Measurements from ENCODE around the gene ARHGAP30. TPM values are rescaled to one million over a fixed set of nuclear protein-coding genes. Genes with fewer than 3 reads are reported as not detected.
A peak's percentile ranks its signal among the peaks of the same experiment; 100 is the strongest.
"Not testable (repeated sequence)": the region's sequence is repeated elsewhere in the genome, so short reads cannot be mapped to it uniquely, and the experiment has no call there.

Gene ARHGAP30, protein sequence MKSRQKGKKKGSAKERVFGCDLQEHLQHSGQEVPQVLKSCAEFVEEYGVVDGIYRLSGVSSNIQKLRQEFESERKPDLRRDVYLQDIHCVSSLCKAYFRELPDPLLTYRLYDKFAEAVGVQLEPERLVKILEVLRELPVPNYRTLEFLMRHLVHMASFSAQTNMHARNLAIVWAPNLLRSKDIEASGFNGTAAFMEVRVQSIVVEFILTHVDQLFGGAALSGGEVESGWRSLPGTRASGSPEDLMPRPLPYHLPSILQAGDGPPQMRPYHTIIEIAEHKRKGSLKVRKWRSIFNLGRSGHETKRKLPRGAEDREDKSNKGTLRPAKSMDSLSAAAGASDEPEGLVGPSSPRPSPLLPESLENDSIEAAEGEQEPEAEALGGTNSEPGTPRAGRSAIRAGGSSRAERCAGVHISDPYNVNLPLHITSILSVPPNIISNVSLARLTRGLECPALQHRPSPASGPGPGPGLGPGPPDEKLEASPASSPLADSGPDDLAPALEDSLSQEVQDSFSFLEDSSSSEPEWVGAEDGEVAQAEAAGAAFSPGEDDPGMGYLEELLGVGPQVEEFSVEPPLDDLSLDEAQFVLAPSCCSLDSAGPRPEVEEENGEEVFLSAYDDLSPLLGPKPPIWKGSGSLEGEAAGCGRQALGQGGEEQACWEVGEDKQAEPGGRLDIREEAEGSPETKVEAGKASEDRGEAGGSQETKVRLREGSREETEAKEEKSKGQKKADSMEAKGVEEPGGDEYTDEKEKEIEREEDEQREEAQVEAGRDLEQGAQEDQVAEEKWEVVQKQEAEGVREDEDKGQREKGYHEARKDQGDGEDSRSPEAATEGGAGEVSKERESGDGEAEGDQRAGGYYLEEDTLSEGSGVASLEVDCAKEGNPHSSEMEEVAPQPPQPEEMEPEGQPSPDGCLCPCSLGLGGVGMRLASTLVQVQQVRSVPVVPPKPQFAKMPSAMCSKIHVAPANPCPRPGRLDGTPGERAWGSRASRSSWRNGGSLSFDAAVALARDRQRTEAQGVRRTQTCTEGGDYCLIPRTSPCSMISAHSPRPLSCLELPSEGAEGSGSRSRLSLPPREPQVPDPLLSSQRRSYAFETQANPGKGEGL
- total RNA-seq (2014; rRNA removed; shearing (Covaris generic)): 0.12 TPM in 1 of 2 replicates, not detected in the other

DNA sequence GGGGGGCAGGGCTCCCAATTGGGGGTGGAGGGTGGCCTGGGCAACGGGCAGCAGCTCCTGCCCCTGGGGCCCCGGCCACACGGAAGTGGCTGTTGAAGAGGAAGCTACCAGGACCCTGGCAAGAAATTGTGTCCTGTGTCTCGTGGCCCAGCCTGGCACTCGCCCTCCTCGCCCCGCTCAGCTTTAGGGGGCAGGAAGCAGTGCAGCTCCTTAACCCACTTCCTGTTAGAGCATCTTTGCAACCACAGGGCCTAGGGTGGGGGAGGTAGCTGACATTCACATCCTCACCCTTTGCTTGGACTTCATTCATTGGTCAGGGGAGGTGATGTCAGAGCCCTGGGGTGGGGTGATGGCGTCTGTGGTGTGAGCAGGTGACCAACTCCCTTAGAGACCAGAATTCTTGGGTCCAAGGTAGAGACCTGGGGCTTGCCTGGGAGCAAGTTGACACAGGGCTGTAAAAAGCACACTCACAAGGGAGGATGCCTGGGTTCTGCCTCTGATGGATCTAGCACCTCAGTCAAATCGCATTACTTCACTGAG lies at the start of gene ARHGAP30:
Gene ARHGAP30 (minus strand): TSS at position 161 of the 540 bp plus-strand sequence. CDS start 267 bp downstream, outside the sequence.
- peak; percentile 14 for DNase-seq (ENCODE audit: low read depth)

DNA sequence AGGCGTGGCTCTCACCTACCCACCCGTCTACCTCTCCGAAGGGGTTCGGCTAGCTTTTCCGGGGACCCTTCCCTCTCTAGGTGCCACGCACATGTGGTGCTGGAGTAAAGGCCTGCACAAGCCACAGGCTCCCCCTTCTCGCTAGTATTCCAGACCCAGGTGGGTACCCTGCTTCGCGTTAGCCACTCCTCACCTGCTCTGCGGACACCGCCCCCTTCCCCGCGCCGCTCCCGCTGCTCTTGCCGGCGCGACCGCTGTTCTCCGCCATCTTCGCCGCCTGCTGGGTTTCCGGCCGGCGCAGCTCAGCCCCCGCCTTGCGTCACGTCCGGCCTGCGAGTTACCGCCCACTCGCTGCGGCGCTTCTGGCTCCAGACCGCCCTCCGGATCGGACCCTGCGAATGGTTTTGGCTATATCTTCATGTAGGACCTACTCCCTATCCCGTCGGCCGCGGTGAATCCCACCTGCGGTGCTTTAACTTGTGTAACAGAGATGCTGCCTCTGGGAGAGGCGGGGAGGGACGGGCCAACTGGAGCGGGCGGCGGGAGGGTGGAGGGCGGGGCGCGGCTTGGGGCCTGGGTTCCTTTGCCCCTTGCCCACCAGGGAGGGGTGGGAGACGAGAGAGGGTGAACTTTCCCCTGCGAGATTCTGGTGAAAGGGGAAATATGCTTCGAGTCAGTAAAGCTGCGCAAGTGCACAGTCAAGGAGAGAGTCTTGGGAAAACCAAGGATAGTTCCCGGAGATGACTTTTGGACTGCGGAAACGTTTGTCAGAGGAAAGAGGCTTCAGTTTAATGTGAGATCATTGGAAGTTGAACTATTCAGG lies 48.3 kb upstream of the ARHGAP30 start, which contains the start of the genes NIT1 and PFDN2:
Gene NIT1 (plus strand): TSS at position 347 of the 823 bp plus-strand sequence. CDS start 72 bp downstream, at position 419.
Gene PFDN2 (minus strand): TSS at position 279 of the 823 bp plus-strand sequence. CDS start 11 bp downstream, at position 268.
- peak; percentile 81 for DNase-seq (ENCODE audit: low read depth)

DNA sequence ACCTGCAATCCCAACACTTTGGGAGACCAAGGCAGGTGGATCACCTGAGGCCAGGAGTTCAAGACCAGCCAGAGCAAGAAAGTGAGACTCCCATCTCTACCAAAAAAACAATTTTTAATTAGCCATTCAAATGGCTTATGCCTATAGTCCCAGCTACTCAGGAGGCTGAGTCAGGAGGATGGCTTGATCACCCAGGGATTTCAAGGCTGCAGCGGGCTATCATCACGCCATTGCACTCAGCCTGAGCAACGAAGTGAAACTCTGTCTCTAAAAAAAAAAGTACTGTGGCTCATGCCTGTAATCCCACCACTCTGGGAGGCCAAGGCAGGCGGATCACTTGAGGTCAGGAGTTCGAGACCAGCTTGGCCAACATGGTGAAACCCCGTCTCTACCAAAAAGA lies 46.3 kb upstream of the ARHGAP30 start:
- DNase-seq (ENCODE audit: low read depth): not testable (repeated sequence)

DNA sequence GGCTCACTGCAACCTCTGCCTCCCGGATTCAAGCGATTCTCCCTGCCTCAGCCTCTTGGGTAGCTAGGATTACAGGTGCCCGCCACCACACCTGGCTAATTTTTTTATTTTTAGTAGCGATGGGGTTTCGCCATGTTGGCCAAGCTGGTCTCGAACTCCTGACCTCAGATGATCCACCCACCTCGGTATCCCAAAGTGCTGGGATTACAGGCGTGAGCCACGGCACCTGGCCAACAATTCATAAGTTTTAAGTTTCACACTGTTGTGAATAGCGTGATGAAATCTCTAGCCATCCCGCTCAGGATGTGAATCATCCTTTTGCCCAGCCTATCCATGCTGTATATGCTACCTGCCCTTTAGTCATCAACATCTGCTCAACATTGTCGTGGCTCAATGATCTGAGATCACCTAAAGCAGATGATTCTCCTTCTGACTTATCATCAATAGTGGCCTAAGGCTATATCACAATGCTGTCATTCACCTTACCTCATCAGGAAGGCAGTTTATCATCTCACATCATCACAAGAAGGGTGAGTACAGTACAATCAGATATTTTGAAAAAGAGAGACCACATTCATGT lies 45.5 kb upstream of the ARHGAP30 start:
- DNase-seq (ENCODE audit: low read depth): peak; percentile 93

DNA sequence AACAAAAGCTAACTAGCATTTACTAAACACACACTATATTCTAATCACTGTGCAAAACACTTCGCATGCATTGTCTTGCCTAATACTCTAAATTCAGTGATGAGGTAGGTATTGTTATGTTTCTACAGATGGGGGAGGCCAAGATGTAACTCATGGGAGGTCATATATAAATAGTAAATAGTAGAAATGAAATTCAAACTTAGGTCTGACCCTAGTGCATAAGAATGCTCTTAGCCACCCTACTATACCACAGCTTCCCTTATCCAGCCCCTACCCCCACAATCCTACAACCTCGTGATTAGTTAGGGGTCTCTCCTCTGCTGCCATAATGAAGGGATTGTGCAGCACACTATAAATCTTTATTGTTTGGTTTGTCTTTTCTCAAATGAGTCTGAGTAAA lies 44.9 kb upstream of the ARHGAP30 start:
- DNase-seq (ENCODE audit: low read depth): no peak

DNA sequence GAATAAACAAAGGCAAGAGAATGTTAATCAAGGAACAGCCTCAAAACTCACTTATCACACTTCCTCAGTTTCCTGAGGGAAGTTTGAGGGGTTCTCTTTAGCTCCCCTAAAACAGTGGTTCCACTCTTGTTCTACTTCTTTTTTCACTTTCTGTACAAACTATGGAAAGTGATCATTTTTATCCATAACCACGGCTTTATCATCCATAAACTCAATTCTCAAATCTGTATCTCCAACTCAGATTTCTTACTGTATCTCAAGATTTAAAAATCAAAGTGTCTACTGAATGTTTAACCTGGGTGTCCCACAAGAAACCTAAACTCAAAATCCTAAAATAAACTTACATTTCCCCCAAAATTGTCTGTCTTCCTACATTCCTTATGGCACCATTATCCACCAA lies 44.2 kb upstream of the ARHGAP30 start:
- no peak for DNase-seq (ENCODE audit: low read depth)

DNA sequence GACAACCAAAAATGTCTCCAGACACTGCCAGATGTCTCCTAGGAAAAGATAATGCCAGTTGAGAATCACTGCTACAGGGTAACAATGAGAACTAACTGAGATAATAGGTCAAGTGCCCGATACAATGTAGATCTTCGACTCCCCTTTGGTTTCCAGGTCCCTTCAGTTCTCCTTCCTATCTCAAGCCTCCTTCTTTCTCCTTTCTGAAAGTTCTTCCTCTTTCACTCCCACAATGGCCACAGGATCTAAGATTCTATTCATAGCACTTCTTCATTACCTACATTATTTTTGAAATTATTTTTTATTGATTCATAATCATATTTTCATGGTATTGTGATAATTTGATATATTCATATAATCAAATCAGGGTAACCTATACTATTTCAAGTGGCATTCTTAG lies 41.8 kb upstream of the ARHGAP30 start:
- DNase-seq (ENCODE audit: low read depth): no peak

DNA sequence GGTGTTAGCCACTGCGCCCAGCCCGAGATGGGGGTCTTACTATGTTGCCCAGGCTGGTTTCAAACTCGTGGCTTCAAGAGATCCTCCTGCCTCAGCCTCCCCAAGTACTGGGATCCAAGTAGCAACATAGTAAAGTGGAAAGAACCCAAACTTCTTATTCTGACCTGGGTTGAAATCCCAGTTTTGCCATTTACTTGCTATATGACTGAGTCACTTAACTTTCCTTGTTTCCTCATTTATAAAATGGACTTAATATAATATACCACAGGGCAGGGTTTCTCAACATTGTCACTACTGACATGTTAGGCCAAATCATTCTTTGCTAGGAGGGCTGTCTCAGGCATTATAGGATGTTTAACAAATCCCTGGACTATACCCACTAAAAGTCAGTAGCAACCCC lies 41.4 kb upstream of the ARHGAP30 start:
- DNase-seq (ENCODE audit: low read depth): no peak

DNA sequence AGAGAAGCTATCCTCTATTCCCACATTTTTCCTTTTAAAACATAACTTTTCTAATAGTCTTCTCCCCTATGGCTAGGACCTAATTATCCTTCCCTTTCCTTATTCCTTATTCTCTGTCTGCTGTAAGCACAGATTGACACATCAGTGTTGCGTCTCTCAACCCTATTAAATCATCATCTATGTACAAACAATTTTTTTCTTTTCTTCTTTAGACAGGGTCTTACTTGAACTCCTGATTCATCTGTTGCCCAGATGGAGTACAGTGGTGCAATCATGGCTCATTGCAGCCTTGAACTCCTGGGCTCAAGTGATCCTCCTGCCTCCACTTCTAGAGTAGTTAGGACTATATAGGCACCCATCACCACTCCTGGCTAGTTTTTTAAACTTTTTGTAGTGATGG lies 36.7 kb upstream of the ARHGAP30 start:
- no peak for DNase-seq (ENCODE audit: low read depth)

DNA sequence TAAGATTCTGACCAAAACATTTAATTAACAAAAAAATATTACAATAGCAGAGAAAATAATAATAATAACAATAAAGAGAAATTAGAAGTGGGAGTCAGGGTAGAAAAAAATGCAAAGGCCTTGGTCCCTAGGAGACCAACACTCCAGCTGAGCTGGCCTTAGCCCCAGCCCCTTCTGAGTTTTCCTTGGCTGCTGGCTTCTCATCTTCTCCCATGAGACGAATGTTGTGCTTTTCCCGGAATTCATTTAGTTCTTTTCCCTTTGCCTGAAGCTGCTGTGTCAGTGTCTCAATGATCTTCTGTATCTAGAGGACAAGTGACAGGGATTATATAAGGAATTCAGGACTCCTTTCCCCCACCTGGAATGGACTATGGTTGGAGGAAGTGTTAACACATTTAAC lies 30.9 kb upstream of the ARHGAP30 start:
- no peak for DNase-seq (ENCODE audit: low read depth)

DNA sequence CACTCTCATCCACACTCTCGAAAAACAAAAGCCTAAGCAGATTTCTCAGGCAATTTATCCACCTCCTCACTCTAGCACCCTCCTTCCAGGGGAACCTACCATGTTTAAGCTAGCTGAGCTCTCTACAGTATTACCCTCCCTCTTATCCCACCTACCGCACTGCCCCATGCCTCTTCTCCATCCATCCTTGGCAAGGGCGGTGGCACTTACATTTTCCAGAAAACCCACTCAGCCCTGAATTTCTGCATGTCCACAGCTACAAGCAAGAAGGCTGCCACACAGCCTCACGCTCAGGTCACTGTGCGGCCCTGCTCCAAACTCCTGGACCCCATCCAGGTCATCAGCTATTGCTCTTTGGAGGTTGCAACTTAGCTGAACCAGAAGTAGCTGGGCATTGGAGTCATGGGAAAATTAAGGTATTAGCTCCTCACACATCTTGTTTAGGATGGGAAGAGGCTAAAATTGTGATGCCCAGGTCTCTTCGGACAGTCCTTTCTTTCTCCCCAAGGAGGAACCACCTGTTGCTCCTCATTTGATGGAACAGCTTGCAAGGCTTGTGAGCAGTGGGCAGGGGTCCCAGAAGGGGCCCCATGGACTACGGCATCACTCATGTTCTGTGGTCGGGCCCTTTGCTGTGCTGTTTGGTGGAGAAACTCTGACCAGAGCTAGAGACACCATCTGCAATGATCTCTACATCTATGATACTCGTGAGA lies 29.6 kb upstream of the ARHGAP30 start:
- no peak for DNase-seq (ENCODE audit: low read depth)

DNA sequence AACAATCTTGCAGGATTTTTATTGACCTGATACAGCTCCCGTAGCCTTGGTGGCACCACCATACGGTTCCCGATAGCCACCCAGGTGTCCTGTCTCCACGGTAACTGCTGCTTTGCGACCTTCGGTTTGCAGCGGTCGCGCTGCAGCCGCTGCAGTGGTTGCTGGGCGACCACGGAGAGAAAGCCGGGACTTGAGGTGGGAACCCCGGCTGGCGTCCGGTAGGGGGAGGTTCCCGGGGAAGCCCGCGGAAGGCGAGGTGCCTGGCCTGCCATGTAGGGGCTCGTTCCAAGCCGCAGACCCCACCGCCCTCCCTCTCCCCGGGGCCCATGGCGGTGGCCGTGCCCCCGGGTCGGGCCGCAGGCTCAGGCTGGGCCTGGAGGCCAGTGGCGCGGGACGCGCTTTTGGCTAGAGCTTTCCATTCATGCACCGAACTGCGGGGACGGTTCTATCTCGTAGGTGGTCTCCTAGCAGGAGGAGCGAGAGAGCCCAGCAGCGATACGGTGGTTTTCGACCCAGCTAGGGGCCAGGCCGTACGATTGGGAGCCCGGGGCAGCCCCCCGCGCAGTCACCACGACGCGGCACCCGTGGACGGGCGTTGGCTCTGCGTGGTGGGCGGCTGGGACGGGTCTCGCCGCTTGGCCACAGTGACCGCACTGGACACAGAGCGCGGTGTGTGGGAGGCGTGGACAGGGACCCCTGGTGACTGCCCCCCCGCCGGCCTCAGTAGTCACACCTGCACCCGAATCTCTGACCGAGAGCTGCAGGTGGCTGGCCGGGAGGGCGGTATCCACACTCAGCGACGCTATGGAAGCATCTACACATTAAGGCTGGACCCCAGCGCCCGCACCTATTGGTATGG lies 28.7 kb upstream of the ARHGAP30 start, which contains the start of gene KLHDC9:
Gene KLHDC9 (plus strand): TSS at position 152 of the 859 bp plus-strand sequence. CDS start 175 bp downstream, at position 327.
- peak; percentile 82 for DNase-seq (ENCODE audit: low read depth)

DNA sequence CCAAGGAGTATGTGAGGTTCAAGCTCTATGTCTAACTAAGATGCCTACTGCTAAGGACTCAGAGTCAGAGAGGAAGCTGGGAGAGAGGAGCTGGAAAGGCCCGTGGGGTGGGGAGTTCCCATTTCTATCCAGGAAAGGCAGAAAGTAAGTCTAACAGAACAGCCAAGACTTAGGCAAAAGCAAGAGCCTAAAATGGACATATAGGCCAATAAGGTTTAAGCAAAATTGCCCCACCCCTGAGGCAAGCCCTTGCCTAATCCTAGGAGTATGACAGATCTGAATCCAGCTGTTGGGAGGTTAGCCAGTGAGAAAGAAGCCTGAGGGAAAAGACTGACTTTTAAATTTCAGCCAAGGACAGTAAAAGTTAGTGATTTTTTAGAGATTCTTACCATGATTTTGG lies 26.8 kb upstream of the ARHGAP30 start:
- no peak for DNase-seq (ENCODE audit: low read depth)

DNA sequence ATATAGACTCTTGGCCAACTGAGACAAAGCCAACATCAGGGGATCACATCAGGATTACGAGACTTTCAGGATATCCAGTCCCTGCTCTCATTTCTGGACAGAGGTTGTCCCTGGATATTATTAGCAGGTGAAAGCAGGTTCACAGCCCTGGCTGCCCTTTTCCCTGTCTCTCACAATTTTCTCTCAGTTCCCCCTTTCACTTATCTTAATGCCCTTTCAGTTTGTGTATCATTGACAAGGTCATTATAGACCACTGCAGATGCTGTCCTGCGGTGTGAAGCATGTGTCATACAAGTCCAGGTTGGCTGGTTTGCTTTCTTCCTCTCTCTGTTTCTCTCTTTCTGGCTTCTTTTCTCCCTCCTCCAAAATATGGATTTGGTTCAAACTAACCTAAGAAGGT lies 26.3 kb upstream of the ARHGAP30 start:
- no peak for DNase-seq (ENCODE audit: low read depth)

DNA sequence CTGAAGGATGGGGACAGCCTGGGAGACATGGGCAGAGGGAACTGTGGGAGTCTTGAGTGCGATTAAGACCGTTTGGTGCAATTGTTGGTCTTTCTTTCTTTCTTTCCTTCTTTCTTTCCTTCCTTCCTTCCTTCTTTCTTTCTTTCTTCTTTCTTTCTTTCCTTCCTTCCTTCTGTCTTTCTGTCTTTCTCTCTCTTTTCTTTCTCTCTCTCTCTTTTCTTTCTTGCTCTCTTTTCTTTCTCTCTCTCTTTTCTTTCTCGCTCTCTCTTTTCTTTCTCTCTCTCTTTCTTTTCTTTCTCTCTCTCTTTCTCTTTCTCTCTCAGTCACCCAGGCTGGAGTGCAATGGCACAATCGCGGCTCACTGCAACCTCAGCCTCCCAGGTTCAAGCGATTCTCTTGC lies 25.5 kb upstream of the ARHGAP30 start:
- DNase-seq (ENCODE audit: low read depth): no peak

DNA sequence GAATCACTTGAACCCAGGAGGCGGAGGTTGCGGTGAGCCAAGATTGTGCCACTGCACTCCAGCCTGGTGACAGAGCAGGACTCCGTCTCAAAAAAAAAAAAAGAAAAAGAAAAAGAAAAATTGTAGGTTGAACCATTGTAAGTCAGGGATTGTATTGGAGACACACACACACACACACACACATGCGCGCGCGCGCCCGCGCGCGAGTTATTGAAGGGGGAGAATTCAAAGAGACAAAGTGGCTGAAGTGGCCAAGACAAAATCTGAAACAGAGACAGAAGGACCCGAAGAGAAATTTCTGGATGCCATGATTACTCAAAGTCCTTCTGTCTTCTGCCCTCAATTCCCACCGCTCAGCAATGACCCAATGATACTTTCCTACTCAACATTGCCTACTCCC lies 24.8 kb upstream of the ARHGAP30 start:
- DNase-seq (ENCODE audit: low read depth): no peak

DNA sequence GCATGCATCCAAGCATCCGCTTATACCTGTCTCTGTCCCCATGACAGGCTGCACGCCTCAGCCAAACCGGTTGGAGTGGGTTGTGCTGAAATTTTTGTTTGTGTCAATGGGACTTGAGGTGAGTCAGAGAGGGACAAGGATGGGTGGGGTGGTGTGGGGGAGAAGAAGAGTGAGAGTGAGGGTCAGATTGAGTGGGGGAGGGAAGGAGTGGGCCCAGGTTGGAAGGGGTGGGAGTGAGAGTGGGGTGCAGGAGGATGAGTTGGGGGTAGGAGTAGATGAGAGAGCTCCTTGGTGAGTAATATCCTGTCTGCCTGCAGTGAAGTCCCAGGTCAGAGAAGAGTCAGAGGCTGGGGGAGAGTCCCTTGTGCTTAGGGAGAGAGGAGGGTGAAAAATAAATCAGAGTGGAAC lies 22.9 kb upstream of the ARHGAP30 start:
- peak; percentile 64 for DNase-seq (ENCODE audit: low read depth)

DNA sequence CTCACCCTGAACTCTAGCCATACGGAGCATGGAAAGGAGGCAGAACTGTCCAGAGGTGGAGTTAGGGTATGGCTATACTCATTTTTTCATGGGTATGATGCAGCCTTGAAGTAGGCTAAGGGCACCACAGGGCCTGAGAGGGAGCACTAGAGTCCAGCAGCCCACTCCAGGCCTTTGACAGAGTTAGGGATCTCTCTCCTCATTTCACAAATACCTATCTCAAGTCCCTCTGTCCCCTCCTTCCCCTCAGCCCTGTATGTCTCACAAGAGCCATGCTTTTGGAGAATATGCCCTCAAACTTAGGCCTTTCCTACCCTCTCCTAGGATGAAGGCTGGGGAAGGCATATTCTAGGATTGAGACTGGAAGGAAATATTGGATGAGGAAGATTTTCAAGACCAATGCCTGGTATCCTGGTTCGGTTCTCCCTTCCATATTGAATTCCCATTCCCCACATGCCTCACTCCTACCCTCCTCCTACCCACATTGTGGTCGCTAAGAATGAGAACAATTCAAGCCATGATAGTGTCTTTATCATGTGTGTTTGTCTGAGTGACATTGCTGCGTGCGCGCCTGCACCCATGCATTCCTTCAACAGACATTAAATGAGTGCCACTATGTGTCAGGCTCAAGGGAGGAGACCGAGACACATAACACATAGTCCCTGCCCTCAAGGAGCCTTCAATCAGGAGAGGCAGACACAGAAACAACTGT lies 22.3 kb upstream of the ARHGAP30 start:
- DNase-seq (ENCODE audit: low read depth): no peak
